Measurements from ENCODE around the gene FANCD2OS.
"Not testable (repeated sequence)": the region's sequence is repeated elsewhere in the genome, so short reads cannot be mapped to it uniquely, and the experiment has no call there.

Gene FANCD2OS

GRCh38 chr3:10108091-10108490 is at the start of gene FANCD2OS:
Gene FANCD2OS, minus strand, starts transcription at chr3:10108255. Its CDS starts 3,481 bp downstream, at chr3:10104774.
- no peak for DNase-seq

GRCh38 chr3:10157031-10157430 is 49.0 kb upstream of the FANCD2OS start:
- no peak for DNase-seq

- no peak for DNase-seq
Measured at GRCh38 chr3:10155658-10156057, 47.6 kb upstream of the FANCD2OS start.

GRCh38 chr3:10155123-10155472 is 47.0 kb upstream of the FANCD2OS start:
- DNase-seq = no peak

- no peak for DNase-seq
Measured at GRCh38 chr3:10154335-10155122, 46.5 kb upstream of the FANCD2OS start.

- no peak for DNase-seq
Measured at GRCh38 chr3:10150987-10151386, 42.9 kb upstream of the FANCD2OS start.

GRCh38 chr3:10149226-10149625 is 41.2 kb upstream of the FANCD2OS start:
- DNase-seq = no peak

- no peak for DNase-seq
Measured at GRCh38 chr3:10145685-10146084, 37.6 kb upstream of the FANCD2OS start.

GRCh38 chr3:10142707-10143560 is 34.9 kb upstream of the FANCD2OS start:
- no peak for DNase-seq

GRCh38 chr3:10140996-10141546 is 33.0 kb upstream of the FANCD2OS start:
- DNase-seq = no peak

GRCh38 chr3:10137178-10137577 is 29.1 kb upstream of the FANCD2OS start:
- DNase-seq = no peak

- DNase-seq = no peak
Measured at GRCh38 chr3:10136426-10137005, 28.5 kb upstream of the FANCD2OS start.

GRCh38 chr3:10135872-10136271 is 27.8 kb upstream of the FANCD2OS start:
- not testable (repeated sequence) for DNase-seq

- no peak for DNase-seq
Measured at GRCh38 chr3:10122724-10123123, 14.7 kb upstream of the FANCD2OS start.

GRCh38 chr3:10121064-10121463 is 13.0 kb upstream of the FANCD2OS start:
- no peak for DNase-seq

- DNase-seq = no peak
Measured at GRCh38 chr3:10119376-10119775, 11.3 kb upstream of the FANCD2OS start.

GRCh38 chr3:10116928-10117327 is 8.9 kb upstream of the FANCD2OS start:
- no peak for DNase-seq

GRCh38 chr3:10116138-10116460 is 8.0 kb upstream of the FANCD2OS start:
- no peak for DNase-seq

- peak; percentile 83 for DNase-seq
Measured at GRCh38 chr3:10115326-10116137, 7.5 kb upstream of the FANCD2OS start, which contains the start of gene BRK1. Gene BRK1, plus strand, starts transcription at chr3:10115675. Its CDS starts 27 bp downstream, at chr3:10115702.

GRCh38 chr3:10106919-10107318 is 1.1 kb downstream of the FANCD2OS start:
- no peak for DNase-seq

GRCh38 chr3:10099041-10099440 is 9.0 kb downstream of the FANCD2OS start:
- DNase-seq = no peak

GRCh38 chr3:10093678-10094077 is 14.4 kb downstream of the FANCD2OS start:
- no peak for DNase-seq

- DNase-seq = not testable (repeated sequence)
Measured at GRCh38 chr3:10091387-10091786, 16.7 kb downstream of the FANCD2OS start.

All from NCI-H510A treated with DMSO at 0.1 percent for 48 hours (cell line).